Neural cell (in vitro differentiated cells): ENCODE measurements around the gene SMAD7. TPM values are rescaled to one million over a fixed set of nuclear protein-coding genes. Genes with fewer than 3 reads are reported as not detected.

Experiments
- H2AFZ ChIP-seq: fragments of 200-600, 300-800 bp; sonication (generic), shearing (Covaris generic); 2 replicates; pipeline ENCODE4 v1.6.0; 2014; ENCODE audit warnings: low read depth, mild to moderate bottlenecking, antibody characterized with exemption, low read length, moderate library complexity
- H3F3A ChIP-seq: fragments of 200-600 bp; shearing (Covaris generic); 2 replicates; pipeline ENCODE4 v1.6.1; 2016; ENCODE audit warnings: mild to moderate bottlenecking, moderate library complexity, mixed read lengths, antibody characterized with exemption, low read length; ENCODE audit not compliant: insufficient read depth, poor library complexity, severe bottlenecking
- H3K27ac ChIP-seq: fragments of 200-600, 300-800 bp; sonication (generic), shearing (Covaris generic); 2 replicates; pipeline ENCODE4 v1.5.1; 2014; ENCODE audit warnings: mild to moderate bottlenecking, low read length, moderate library complexity
- H3K27me3 ChIP-seq: fragments of 300-800, 200-600 bp; sonication (generic), shearing (Covaris generic); 2 replicates; pipeline ENCODE4 v1.6.0; 2014; ENCODE audit warnings: mild to moderate bottlenecking, low read depth, low read length, moderate library complexity; ENCODE audit not compliant: insufficient read depth
- H3K36me3 ChIP-seq: fragments of 300-800, 200-600 bp; sonication (generic), shearing (Covaris generic); 2 replicates; pipeline ENCODE4 v1.5.1; 2014; ENCODE audit warnings: mild to moderate bottlenecking, antibody characterized with exemption, low read length, moderate library complexity; ENCODE audit not compliant: insufficient read depth
- H3K4me2 ChIP-seq: fragments of 300-800, 200-600 bp; sonication (generic), shearing (Covaris generic); 2 replicates; pipeline ENCODE4 v1.6.0; 2014; ENCODE audit warnings: mild to moderate bottlenecking, low read length
- H3K4me3 ChIP-seq: fragments of 300-800, 200-600 bp; sonication (generic), shearing (Covaris generic); 2 replicates; pipeline ENCODE4 v1.5.1; 2014; ENCODE audit warnings: mild to moderate bottlenecking, low read length, moderate library complexity
- H3K79me2 ChIP-seq: fragments of 200-600 bp; shearing (Covaris generic); replicated peaks from 2 replicates; pipeline ENCODE4 v1.6.0; 2014; ENCODE audit warnings: mild to moderate bottlenecking, low read length, moderate library complexity; ENCODE audit not compliant: insufficient read depth
- H3K9ac ChIP-seq: fragments of 300-800, 200-600 bp; sonication (generic), shearing (Covaris generic); 2 replicates; pipeline ENCODE4 v1.6.1; 2016; ENCODE audit warnings: mild to moderate bottlenecking, low read length, mixed read lengths
- H3K9me2 ChIP-seq: fragments of 200-600 bp; shearing (Covaris generic); 2 replicates; pipeline ENCODE4 v1.6.1; 2016; ENCODE audit warnings: mild to moderate bottlenecking, low read length, mixed read lengths; ENCODE audit not compliant: insufficient read depth
- H3K9me3 ChIP-seq: fragments of 200-600, 300-800 bp; sonication (generic), shearing (Covaris generic); 2 replicates; pipeline ENCODE4 v1.6.1; 2016; ENCODE audit warnings: mild to moderate bottlenecking, mixed run types, low read length, moderate library complexity, mixed read lengths
- H4K20me1 ChIP-seq: fragments of 200-600 bp; shearing (Covaris generic); 2 replicates; pipeline ENCODE4 v1.6.1; 2016; ENCODE audit warnings: mild to moderate bottlenecking, mixed run types; ENCODE audit not compliant: insufficient read depth
- CTCF ChIP-seq: fragments of 450-650 bp; IDR thresholded peaks from 2 replicates; pipeline ENCODE4 v1.5.1; 2014; ENCODE audit warnings: antibody characterized with exemption, mild to moderate bottlenecking, moderate library complexity; ENCODE audit not compliant: poor library complexity, severe bottlenecking
- EP300 ChIP-seq: fragments of 450-650 bp; conservative IDR thresholded peaks from 2 replicates; pipeline ENCODE4 v1.6.1; 2014; ENCODE audit warnings: antibody characterized with exemption, mild to moderate bottlenecking, moderate library complexity; ENCODE audit not compliant: poor library complexity, severe bottlenecking
- EZH2 ChIP-seq: fragments of 200-600, 300-800 bp; shearing (Covaris generic), sonication (generic); IDR thresholded peaks from 2 replicates; pipeline ENCODE4 v1.6.1; 2014; ENCODE audit warnings: antibody characterized with exemption, low read length, borderline replicate concordance, mild to moderate bottlenecking; ENCODE audit not compliant: insufficient read depth, poor library complexity, severe bottlenecking
- MXI1 ChIP-seq: fragments of 450-650 bp; conservative IDR thresholded peaks from 2 replicates; pipeline ENCODE4 v1.6.1; 2014; ENCODE audit warnings: antibody characterized with exemption, mild to moderate bottlenecking; ENCODE audit not compliant: poor library complexity, severe bottlenecking
- POLR2AphosphoS5 ChIP-seq: IDR thresholded peaks from 2 replicates; pipeline ENCODE4 v1.6.1; 2012
- RAD21 ChIP-seq: fragments of 450-650 bp; conservative IDR thresholded peaks from 2 replicates; pipeline ENCODE4 v1.6.1; 2014; ENCODE audit warnings: antibody characterized with exemption, mild to moderate bottlenecking, moderate library complexity
- REST ChIP-seq: IDR thresholded peaks from 2 replicates; pipeline ENCODE4 v1.6.1; 2012; ENCODE audit warnings: borderline replicate concordance
- SMC3 ChIP-seq: fragments of 450-650 bp; conservative IDR thresholded peaks from 2 replicates; pipeline ENCODE4 v1.6.1; 2014; ENCODE audit warnings: antibody characterized with exemption, mild to moderate bottlenecking, moderate library complexity; ENCODE audit not compliant: poor library complexity
- TAF1 ChIP-seq: IDR thresholded peaks from 2 replicates; pipeline ENCODE4 v1.6.1; 2012; ENCODE audit warnings: low read depth
- polyA plus RNA-seq: library from polyadenylated mRNA; depleted of rRNA; stranded (reverse); fragments of >200 nt; gene quantifications from 2 replicates; pipeline ENCODE4 v1.2.3, GENCODE V29; 2014

Gene SMAD7
- polyA plus RNA-seq, 1 donor from 2014 or later: 3.8 TPM

- Histone ChIP-seq H3K9me2 (no peaks in the 10 kb centered on the region), H3F3A (no peaks in the 10 kb centered on the region), H3K79me2 (no peaks in the 10 kb centered on the region), H3K4me2 (no peak overlapping the region), H3K27me3 (no peaks in the 10 kb centered on the region), H4K20me1 (no peaks in the 10 kb centered on the region), H3K9me3 (no peaks in the 10 kb centered on the region), H3K36me3 (no peaks in the 10 kb centered on the region), H3K9ac (no peak overlapping the region), H3K27ac (no peak overlapping the region), H2AFZ (no peak overlapping the region), H3K4me3 (no peak overlapping the region)
- no peak for TF ChIP-seq POLR2AphosphoS5
- no peak for TF ChIP-seq MXI1
- no peak for TF ChIP-seq RAD21
- no peak for TF ChIP-seq SMC3
- no peak for TF ChIP-seq EP300
Measured at GRCh38 chr18:48959921-48960920, 9.5 kb upstream of the SMAD7 start.

- no peaks in the 10 kb centered on the region for H4K20me1 ChIP-seq
- H3K36me3 ChIP-seq: no peaks in the 10 kb centered on the region
- H3K27me3 ChIP-seq: no peaks in the 10 kb centered on the region
- TF ChIP-seq TAF1: no peak
- no peak for TF ChIP-seq POLR2AphosphoS5
- TF ChIP-seq RAD21: no peak
- TF ChIP-seq CTCF: no peak
- no peak for TF ChIP-seq EZH2
- no peak for TF ChIP-seq REST
- TF ChIP-seq EP300: no peak
- TF ChIP-seq MXI1: no peak
- no peak for TF ChIP-seq SMC3
- no peak overlapping the region for H3K27ac ChIP-seq
- no peak overlapping the region for H2AFZ ChIP-seq
- no peaks in the 10 kb centered on the region for H3F3A ChIP-seq
- H3K4me2 ChIP-seq: no peak overlapping the region
- H3K79me2 ChIP-seq: no peaks in the 10 kb centered on the region
- H3K9ac ChIP-seq: no peak overlapping the region
- no peaks in the 10 kb centered on the region for H3K9me2 ChIP-seq
- no peaks in the 10 kb centered on the region for H3K9me3 ChIP-seq
- H3K4me3 ChIP-seq: no peak overlapping the region
Measured at GRCh38 chr18:48959551-48959920, 8.8 kb upstream of the SMAD7 start.
